ENCODE results near the gene ZNF385A.
"Not testable (repeated sequence)": the region's sequence is repeated elsewhere in the genome, so short reads cannot be mapped to it uniquely, and the experiment has no call there.

ZNF385A gene

GRCh38 chr12:54372113-54372806, 12.3 kb downstream of the ZNF385A start:
- no peak for DNase-seq

- no peak for DNase-seq
Measured at GRCh38 chr12:54371328-54372112, 13.0 kb downstream of the ZNF385A start.

GRCh38 chr12:54370171-54370730, 14.3 kb downstream of the ZNF385A start:
- DNase-seq, result peak; percentile 44

- DNase-seq, result no peak
Measured at GRCh38 chr12:54369597-54370131, 14.9 kb downstream of the ZNF385A start.

GRCh38 chr12:54368709-54369596, 15.6 kb downstream of the ZNF385A start:
- peak; percentile 89 for DNase-seq

GRCh38 chr12:54368025-54368708, 16.4 kb downstream of the ZNF385A start:
- peak; percentile 17 for DNase-seq

GRCh38 chr12:54364413-54364812, 20.1 kb downstream of the ZNF385A start, which contains the start of gene GPR84:
TSS of gene GPR84 (minus strand) at chr12:54364486. CDS start at chr12:54363851, 635 bp downstream.
- peak; percentile 30 for DNase-seq

GRCh38 chr12:54363618-54364017, 20.9 kb downstream of the ZNF385A start:
- DNase-seq, result no peak

GRCh38 chr12:54363047-54363446, 21.5 kb downstream of the ZNF385A start:
- no peak for DNase-seq

- peak; percentile 49 for DNase-seq
Measured at GRCh38 chr12:54360717-54361456, 23.6 kb downstream of the ZNF385A start.

- DNase-seq, result no peak
Measured at GRCh38 chr12:54359762-54360351, 24.7 kb downstream of the ZNF385A start.

GRCh38 chr12:54358945-54359761, 25.4 kb downstream of the ZNF385A start:
- peak; percentile 97 for DNase-seq

GRCh38 chr12:54358191-54358944, 26.2 kb downstream of the ZNF385A start:
- peak; percentile 56 for DNase-seq

- DNase-seq, result no peak
Measured at GRCh38 chr12:54357506-54358190, 26.9 kb downstream of the ZNF385A start.

- DNase-seq, result no peak
Measured at GRCh38 chr12:54356951-54357356, 27.6 kb downstream of the ZNF385A start.

- DNase-seq, result no peak
Measured at GRCh38 chr12:54356228-54356627, 28.3 kb downstream of the ZNF385A start.

- DNase-seq, result no peak
Measured at GRCh38 chr12:54355104-54355815, 29.3 kb downstream of the ZNF385A start.

GRCh38 chr12:54354271-54354670, 30.3 kb downstream of the ZNF385A start:
- DNase-seq, result not testable (repeated sequence)
